Neuronal stem cell (in vitro differentiated cells): ENCODE measurements around the gene GPSM1.

Experiments
- DNase-seq: peaks from one replicate; pipeline ENCODE4 v3.0.0-alpha.2; 2013; ENCODE audit warnings: low spot score
- H2AFZ ChIP-seq: one replicate; pipeline ENCODE4 v1.6.1; 2013; ENCODE audit warnings: mild to moderate bottlenecking, low read length, inconsistent platforms
- H2AK5ac ChIP-seq: 2 replicates; pipeline ENCODE4 v1.6.1; 2013; ENCODE audit warnings: low read depth, mild to moderate bottlenecking, inconsistent platforms, low read length, moderate library complexity, mixed read lengths
- H2BK120ac ChIP-seq: 2 replicates; pipeline ENCODE4 v1.6.1; 2013; ENCODE audit warnings: low read depth, mild to moderate bottlenecking, inconsistent platforms, low read length, moderate library complexity, mixed read lengths
- H2BK12ac ChIP-seq: one replicate; pipeline ENCODE4 v1.6.1; 2013; ENCODE audit warnings: low read length, inconsistent platforms
- H2BK15ac ChIP-seq: 2 replicates; pipeline ENCODE4 v1.6.1; 2013; ENCODE audit warnings: mild to moderate bottlenecking, low read length, inconsistent platforms, mixed read lengths
- H2BK5ac ChIP-seq: one replicate; pipeline ENCODE4 v1.6.1; 2013; ENCODE audit warnings: inconsistent platforms, mild to moderate bottlenecking, low read length, moderate library complexity
- H3K14ac ChIP-seq: one replicate; pipeline ENCODE4 v1.6.1; 2013; ENCODE audit warnings: low read length, inconsistent platforms
- H3K18ac ChIP-seq: 2 replicates; pipeline ENCODE4 v1.6.1; 2013; ENCODE audit warnings: low read length, inconsistent platforms
- H3K23ac ChIP-seq: 2 replicates; pipeline ENCODE4 v1.6.1; 2013; ENCODE audit warnings: low read depth, mild to moderate bottlenecking, mixed read lengths, low read length, inconsistent platforms; ENCODE audit not compliant: poor library complexity
- H3K27ac ChIP-seq: replicated peaks from 3 replicates; pipeline ENCODE4 v1.5.1; 2013; ENCODE audit warnings: low read length, inconsistent platforms
- H3K27me3 ChIP-seq, 3 experiments: 2 replicates each; pipeline ENCODE4 v1.6.1; 2013; ENCODE audit warnings: low read length in 3 of 3, mild to moderate bottlenecking in 2 of 3, inconsistent platforms in 1 of 3, low read depth in 1 of 3, mixed read lengths in 1 of 3, moderate library complexity in 1 of 3; ENCODE audit not compliant: control insufficient read depth in 3 of 3, insufficient read depth in 3 of 3
- H3K36me3 ChIP-seq, 2 donors: replicated peaks in 1 of 2; 2 replicates each; pipeline ENCODE4 v1.6.1; 2013; ENCODE audit warnings: low read length in 2 of 2; ENCODE audit not compliant: control insufficient read depth in 2 of 2, insufficient read depth in 2 of 2
- H3K4ac ChIP-seq: 2 replicates; pipeline ENCODE4 v1.6.1; 2013; ENCODE audit warnings: inconsistent platforms, mild to moderate bottlenecking, low read length, moderate library complexity
- H3K4me1 ChIP-seq, 2 donors: 1 replicate in 1 of 2; 2 replicates in 1 of 2; pipeline ENCODE4 v1.6.1; 2013; ENCODE audit warnings: low read length in 2 of 2, low read depth in 1 of 2; ENCODE audit not compliant: control insufficient read depth in 2 of 2, insufficient read depth in 1 of 2
- H3K4me2 ChIP-seq: one replicate; pipeline ENCODE4 v1.6.1; 2013; ENCODE audit warnings: mild to moderate bottlenecking, low read length, inconsistent platforms; ENCODE audit not compliant: insufficient read depth, poor library complexity, severe bottlenecking
- H3K4me3 ChIP-seq, 2 donors: 2 replicates each; pipeline ENCODE4 v1.5.1; 2013; ENCODE audit warnings: low read length in 2 of 2, mild to moderate bottlenecking in 2 of 2, inconsistent platforms in 1 of 2, moderate library complexity in 1 of 2
- H3K79me1 ChIP-seq: one replicate; pipeline ENCODE4 v1.6.1; 2013; ENCODE audit warnings: low read depth, mild to moderate bottlenecking, inconsistent platforms, low read length, moderate library complexity
- H3K9ac ChIP-seq: one replicate; pipeline ENCODE4 v1.6.1; 2013; ENCODE audit warnings: mild to moderate bottlenecking, low read depth, low read length, inconsistent platforms; ENCODE audit not compliant: poor library complexity
- H3K9me3 ChIP-seq, 2 donors: replicated peaks in 1 of 2; 2 replicates each; pipeline versions ENCODE3 to v1.6.1; 2013; ENCODE audit warnings: low read length in 2 of 2, mild to moderate bottlenecking in 2 of 2, inconsistent platforms in 1 of 2, low read depth in 1 of 2, mixed read lengths in 1 of 2, moderate library complexity in 1 of 2; ENCODE audit not compliant: control insufficient read depth in 2 of 2, insufficient read depth in 1 of 2
- H4K8ac ChIP-seq: one replicate; pipeline ENCODE4 v1.6.1; 2013; ENCODE audit warnings: low read depth, mild to moderate bottlenecking, inconsistent platforms, low read length, moderate library complexity
- H4K91ac ChIP-seq: one replicate; pipeline ENCODE4 v1.6.1; 2013; ENCODE audit warnings: low read length, low read depth, mild to moderate bottlenecking, inconsistent platforms; ENCODE audit not compliant: poor library complexity
- WGBS, 2 donors: extraction: QIAGEN DNeasy Blood & Tissue Kit; methylation state at CpG; one replicate each; pipeline ENCODE4 v1.1.7; 2013; ENCODE audit warnings: missing lambda C conversion rate in 2 of 2, mixed read lengths in 1 of 2; ENCODE audit not compliant: insufficient read length in 2 of 2, insufficient replicate concordance in 1 of 2; ENCODE audit errors: extremely low coverage in 2 of 2; 5-methylcytosine and 5-hydroxymethylcytosine counted together

The GPSM1 gene

GRCh38 chr9:136407911-136408310 is 80.6 kb downstream of the GPSM1 start:
- H3K4me2 ChIP-seq = no peak overlapping the region
- H2BK120ac ChIP-seq = no peak overlapping the region
- H3K4me1 ChIP-seq = peaks cover 15 to 16% of the 10 kb centered on the region in 2 donors
- no peak overlapping the region for H2BK15ac ChIP-seq
- H3K36me3 ChIP-seq = peaks cover 31 to 64% of the 10 kb centered on the region in 2 donors
- no peak for DNase-seq
- H3K9ac ChIP-seq = no peak overlapping the region
- H2BK5ac ChIP-seq = no peak overlapping the region
- H3K27me3 ChIP-seq = no peaks in the 10 kb centered on the region
- no peak overlapping the region for H4K8ac ChIP-seq
- H4K91ac ChIP-seq = no peak overlapping the region
- H3K18ac ChIP-seq = no peak overlapping the region
- H3K9me3 ChIP-seq = peaks cover 0 to under 1% of the 10 kb centered on the region in 2 donors
- no peak overlapping the region for H2AFZ ChIP-seq
- H3K79me1 ChIP-seq = peaks cover 25% of the 10 kb centered on the region
- H3K4me3 ChIP-seq = no peak overlapping the region
- no peak overlapping the region for H3K23ac ChIP-seq
- no peak overlapping the region for H2AK5ac ChIP-seq
- no peak overlapping the region for H2BK12ac ChIP-seq
- no peak overlapping the region for H3K4ac ChIP-seq
- WGBS, 2 donors = no CpG with 5 or more reads among the region's 7 CpGs
- H3K27ac ChIP-seq = no peak overlapping the region
- H3K14ac ChIP-seq = no peak overlapping the region
